A549 (cell line): ENCODE data around the gene SLC10A3. TPM values are rescaled to one million over a fixed set of nuclear protein-coding genes. Genes with fewer than 3 reads are reported as not detected.

Source experiments
- ATAC-seq, 2 experiments: fragments of 200-7000 bp in 1 of 2; fragments of >200 bp in 1 of 2; cut with Nextera tagmentation in 1 of 2; cut with Tn5 transposase in 1 of 2; 3 replicates each; pipeline versions ENCODE4 v1.8.0 to v1.9.1; 2018 to 2020; ENCODE audit warnings: mild to moderate bottlenecking in 1 of 2, moderate library complexity in 1 of 2
- CTCF ChIA-PET: fragments of 300-600 bp; sonication (Branson Sonifier 250); formaldehyde crosslinking; extraction: SDS; loops from one replicate; lab custom pipeline; 2021; ENCODE audit warnings: antibody characterized with exemption, inconsistent platforms; lab: Yijun Ruan, JAX
- POLR2A ChIA-PET: fragments of 350-600 bp; formaldehyde crosslinking; extraction: SDS; loops from one replicate; lab custom pipeline; 2021; ENCODE audit warnings: antibody characterized with exemption, inconsistent platforms; lab: Yijun Ruan, JAX
- DNase-seq, 2 experiments: peaks; one replicate each; pipeline versions ENCODE4 v3.0.0 to v3.0.0-alpha.2; 2011 to 2016; ENCODE audit warnings: low read depth in 1 of 2, low spot score in 1 of 2
- FAIRE-seq: peaks from 2 replicates; lab custom pipeline; 2011; peaks lifted over from hg19 to GRCh38; lab: Jason Lieb, UNC
- H3K27ac ChIP-seq, 2 experiments: fragments of >200 bp; sonication (Bioruptor Twin); formaldehyde crosslinking; 3 replicates each; pipeline ENCODE4 v1.5.1; 2016 to 2017
- H3K4me1 ChIP-seq: fragments of >200 bp; sonication (Bioruptor Twin); formaldehyde crosslinking; 3 replicates; pipeline ENCODE4 v1.6.1; 2016
- H3K4me2 ChIP-seq: fragments of >200 bp; sonication (Bioruptor Twin); formaldehyde crosslinking; 3 replicates; pipeline ENCODE4 v1.6.1; 2016
- H3K4me3 ChIP-seq: fragments of >200 bp; sonication (Bioruptor Twin); formaldehyde crosslinking; 3 replicates; pipeline ENCODE4 v1.5.1; 2016
- H3K9me3 ChIP-seq: fragments of >200 bp; sonication (Bioruptor Twin); formaldehyde crosslinking; 3 replicates; pipeline ENCODE4 v1.6.1; 2016
- CBX2 ChIP-seq: fragments of 200-600 bp; sonication (generic); IDR thresholded peaks from 2 replicates; pipeline ENCODE4 v1.6.1; 2016; ENCODE audit warnings: low read depth, mild to moderate bottlenecking, borderline replicate concordance
- CBX8 ChIP-seq: fragments of 200-600 bp; sonication (generic); IDR thresholded peaks from 2 replicates; pipeline ENCODE4 v1.6.1; 2016
- CEBPB ChIP-seq, 2 experiments: fragments of >200 bp in 1 of 2; sonication (Bioruptor Twin) in 1 of 2; formaldehyde crosslinking in 1 of 2; IDR thresholded peaks; 2 replicates each; pipeline ENCODE4 v1.6.1; 2012 to 2016
- EHF ChIP-seq: fragments of 250-450 bp; sonication (Bioruptor Pico); IDR thresholded peaks from 2 replicates; pipeline ENCODE4 v1.5.0; 2020; ENCODE audit warnings: mild to moderate bottlenecking
- EP300 ChIP-seq, 2 experiments: fragments of >200 bp; sonication (Bioruptor Twin); formaldehyde crosslinking; IDR thresholded peaks; 2 replicates in 1 of 2; 3 replicates in 1 of 2; pipeline ENCODE4 v1.6.1; 2016 to 2017
- ESRRA ChIP-seq: fragments of 150-350 bp; IDR thresholded peaks from 2 replicates; pipeline ENCODE4 v1.6.1; 2014; ENCODE audit warnings: mild to moderate bottlenecking, low read length, borderline replicate concordance
- FOSB ChIP-seq: fragments of 250-450 bp; sonication (Bioruptor Pico); IDR thresholded peaks from 2 replicates; pipeline ENCODE4 v1.5.0; 2020; ENCODE audit warnings: mild to moderate bottlenecking, moderate library complexity
- FOSL2 ChIP-seq, 2 experiments: fragments of 450-650 bp in 1 of 2; fragments of >200 bp in 1 of 2; sonication (Bioruptor Twin) in 1 of 2; formaldehyde crosslinking; IDR thresholded peaks; 2 replicates each; pipeline versions ENCODE4 v1.5.0 to v1.6.1; 2016 to 2020; ENCODE audit warnings: mild to moderate bottlenecking in 1 of 2, moderate library complexity in 1 of 2
- FOXS1 ChIP-seq: fragments of 250-450 bp; sonication (Bioruptor Pico); IDR thresholded peaks from 2 replicates; pipeline ENCODE4 v1.5.0; 2020; ENCODE audit warnings: mild to moderate bottlenecking, moderate library complexity
- HDAC2 ChIP-seq: fragments of 200-600 bp; sonication (generic); IDR thresholded peaks from 2 replicates; pipeline ENCODE4 v1.6.1; 2016
- HEYL ChIP-seq: fragments of 250-450 bp; sonication (Bioruptor Pico); IDR thresholded peaks from 2 replicates; pipeline ENCODE4 v1.8.0; 2021; ENCODE audit warnings: mild to moderate bottlenecking, moderate library complexity
- HOXB13 ChIP-seq: fragments of 250-450 bp; sonication (Bioruptor Pico); IDR thresholded peaks from 2 replicates; pipeline ENCODE4 v1.5.0; 2020; ENCODE audit warnings: low read depth, mild to moderate bottlenecking, moderate library complexity
- HOXB5 ChIP-seq: fragments of 250-450 bp; sonication (Bioruptor Pico); IDR thresholded peaks from 2 replicates; pipeline ENCODE4 v1.5.0; 2020; ENCODE audit warnings: mild to moderate bottlenecking, moderate library complexity
- JUN ChIP-seq, 2 experiments: fragments of >200 bp; sonication (Bioruptor Twin); formaldehyde crosslinking; IDR thresholded peaks; 2 replicates in 1 of 2; 3 replicates in 1 of 2; pipeline ENCODE4 v1.6.1; 2016 to 2017
- KDM1A ChIP-seq: fragments of 200-600 bp; sonication (generic); IDR thresholded peaks from 2 replicates; pipeline ENCODE4 v1.6.1; 2016; ENCODE audit warnings: low read depth, mild to moderate bottlenecking
- KDM5A ChIP-seq: fragments of 200-600 bp; sonication (generic); IDR thresholded peaks from 2 replicates; pipeline ENCODE4 v1.6.1; 2016; ENCODE audit warnings: antibody characterized with exemption, mild to moderate bottlenecking
- MYC ChIP-seq: IDR thresholded peaks from 2 replicates; pipeline ENCODE4 v1.6.1; 2012; ENCODE audit warnings: mild to moderate bottlenecking, inconsistent platforms, low read length, improper control_type of control experiment, borderline replicate concordance
- NR3C1 ChIP-seq: fragments of >200 bp; sonication (Bioruptor Twin); formaldehyde crosslinking; IDR thresholded peaks from 3 replicates; pipeline ENCODE4 v1.6.1; 2017
- PHF8 ChIP-seq: fragments of 200-600 bp; sonication (generic); IDR thresholded peaks from 2 replicates; pipeline ENCODE4 v1.6.1; 2016; ENCODE audit warnings: low read depth, mild to moderate bottlenecking, antibody characterized with exemption, moderate library complexity, borderline replicate concordance
- POLR2A ChIP-seq: IDR thresholded peaks from 2 replicates; pipeline ENCODE4 v1.6.1; 2012; ENCODE audit warnings: mild to moderate bottlenecking, low read length
- RFX5 ChIP-seq: fragments of 450-650 bp; IDR thresholded peaks from 2 replicates; pipeline ENCODE4 v1.7.1; 2014; ENCODE audit warnings: antibody characterized with exemption, mild to moderate bottlenecking, moderate library complexity
- RNF2 ChIP-seq: fragments of 200-600 bp; sonication (generic); IDR thresholded peaks from 2 replicates; pipeline ENCODE4 v1.6.1; 2016; ENCODE audit warnings: low read depth, mild to moderate bottlenecking, antibody characterized with exemption, moderate library complexity, borderline replicate concordance
- TFCP2L1 ChIP-seq: fragments of 250-450 bp; sonication (Bioruptor Pico); IDR thresholded peaks from 2 replicates; pipeline ENCODE4 v1.5.0; 2021; ENCODE audit warnings: mild to moderate bottlenecking
- TP53 ChIP-seq: fragments of 250-450 bp; sonication (Bioruptor Pico); IDR thresholded peaks from 2 replicates; pipeline ENCODE4 v1.5.0; 2021; ENCODE audit warnings: mild to moderate bottlenecking, moderate library complexity
- ZSCAN20 ChIP-seq: fragments of 250-450 bp; sonication (Bioruptor Pico); IDR thresholded peaks from 2 replicates; pipeline ENCODE4 v1.8.0; 2022; ENCODE audit warnings: mild to moderate bottlenecking, moderate library complexity
- WGBS: methylation state at CpG from one replicate; pipeline ENCODE4 v1.1.6; 2017; ENCODE audit errors: missing lambda C conversion rate; 5-methylcytosine and 5-hydroxymethylcytosine counted together
- polyA plus RNA-seq, 4 experiments: library from polyadenylated mRNA; depleted of rRNA in 3 of 4; stranded (reverse); fragments of >200 nt; fragmentation: RNase III in 1 of 4; extraction: RNeasy Plus Mini Kit Qiagen cat#74134 plus additional on column Dnase treatment in 1 of 4; gene quantifications; 2 replicates in 3 of 4; 3 replicates in 1 of 4; pipeline ENCODE4 v1.2.3, GENCODE V29; 2011 to 2017
- TF ChIP-seq, protein P1 (sequence below): fragments of 150-350 bp; IDR thresholded peaks from 2 replicates; pipeline ENCODE4 v1.6.1; 2014; ENCODE audit warnings: low read depth, mild to moderate bottlenecking, low read length
- TF ChIP-seq, protein P2 (sequence below): fragments of >200 bp; sonication (Bioruptor Twin); formaldehyde crosslinking; IDR thresholded peaks from 2 replicates; pipeline ENCODE4 v1.6.1; 2016
- TF ChIP-seq, protein P3 (sequence below): fragments of 450-650 bp; IDR thresholded peaks from 2 replicates; pipeline ENCODE4 v1.6.1; 2014; ENCODE audit warnings: antibody characterized with exemption
- TF ChIP-seq, protein P4 (sequence below): IDR thresholded peaks from 2 replicates; pipeline ENCODE4 v1.6.1; 2012
- TF ChIP-seq, protein P5 (sequence below): fragments of 250-450 bp; sonication (Bioruptor Pico); IDR thresholded peaks from 2 replicates; pipeline ENCODE4 v1.5.0; 2020; ENCODE audit warnings: low read depth, mild to moderate bottlenecking, moderate library complexity
- TF ChIP-seq, protein P6 (sequence below): IDR thresholded peaks from 2 replicates; pipeline ENCODE4 v1.6.1; 2012; ENCODE audit warnings: low read depth, borderline replicate concordance

Gene SLC10A3
- polyA plus RNA-seq, 2 of the 4 experiments (the other 2 are of a cell fraction), result 9.0 to 21.7 TPM

DNA sequence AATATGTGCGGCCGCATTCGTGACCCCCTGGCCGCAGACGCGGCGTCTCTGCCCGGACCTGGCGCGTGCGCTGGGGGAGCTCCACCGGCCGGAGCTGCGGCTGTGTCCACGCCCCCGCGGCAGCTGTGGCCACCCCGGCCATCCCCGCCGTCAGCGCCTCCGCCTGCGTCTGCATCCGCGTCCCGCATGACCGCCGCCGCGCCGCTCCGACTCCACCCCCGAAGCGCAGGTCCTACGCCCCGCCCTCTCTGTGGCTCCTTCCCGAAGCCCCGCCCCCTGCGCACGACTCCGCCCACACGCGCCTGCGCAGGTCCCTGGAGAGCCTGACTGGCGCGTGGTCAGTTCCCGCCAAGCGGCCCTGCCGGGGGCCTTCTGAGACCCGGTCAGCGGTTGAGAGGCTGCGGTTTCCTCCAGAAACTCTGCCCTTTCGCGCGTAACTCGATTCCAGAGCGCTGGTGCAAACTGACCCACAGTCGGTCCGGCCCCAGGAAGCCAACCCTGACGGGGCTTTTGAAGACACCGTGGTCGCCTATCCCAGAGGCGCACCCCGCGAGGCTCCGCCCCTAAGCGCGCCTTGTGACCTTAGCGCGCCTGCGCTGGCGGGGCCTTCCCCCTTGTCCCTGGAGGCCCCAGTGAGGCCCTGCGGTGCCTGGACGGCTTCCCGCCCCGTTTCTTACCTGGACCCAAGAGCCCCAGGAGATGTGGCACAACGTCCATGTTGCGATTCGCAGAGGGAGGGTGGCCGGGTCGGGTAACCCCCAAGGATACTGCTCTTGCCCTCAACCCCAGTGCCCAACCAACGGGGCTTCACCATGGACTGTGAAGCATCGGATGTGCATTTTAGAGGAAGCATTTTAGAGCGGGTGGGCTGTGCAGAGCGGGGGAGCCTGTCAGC, 11.5 kb downstream of the SLC10A3 start, which contains the start of gene LAGE3:
TSS of gene LAGE3 (minus strand) at position 554 of the 895 bp plus-strand sequence. CDS start at position 188, 366 bp downstream.
- H3K9me3 ChIP-seq, result no peaks in the 10 kb centered on the region
- peak within 1 kb of the TSS; percentile 71 to 91 for H3K27ac ChIP-seq
- peak; percentile 73; the same call in 1 of the 2 replicates for TF ChIP-seq MYC
- TF ChIP-seq, protein P1, sequence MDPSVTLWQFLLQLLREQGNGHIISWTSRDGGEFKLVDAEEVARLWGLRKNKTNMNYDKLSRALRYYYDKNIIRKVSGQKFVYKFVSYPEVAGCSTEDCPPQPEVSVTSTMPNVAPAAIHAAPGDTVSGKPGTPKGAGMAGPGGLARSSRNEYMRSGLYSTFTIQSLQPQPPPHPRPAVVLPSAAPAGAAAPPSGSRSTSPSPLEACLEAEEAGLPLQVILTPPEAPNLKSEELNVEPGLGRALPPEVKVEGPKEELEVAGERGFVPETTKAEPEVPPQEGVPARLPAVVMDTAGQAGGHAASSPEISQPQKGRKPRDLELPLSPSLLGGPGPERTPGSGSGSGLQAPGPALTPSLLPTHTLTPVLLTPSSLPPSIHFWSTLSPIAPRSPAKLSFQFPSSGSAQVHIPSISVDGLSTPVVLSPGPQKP, result no peak
- no peak for TF ChIP-seq KDM1A
- TF ChIP-seq, protein P2, sequence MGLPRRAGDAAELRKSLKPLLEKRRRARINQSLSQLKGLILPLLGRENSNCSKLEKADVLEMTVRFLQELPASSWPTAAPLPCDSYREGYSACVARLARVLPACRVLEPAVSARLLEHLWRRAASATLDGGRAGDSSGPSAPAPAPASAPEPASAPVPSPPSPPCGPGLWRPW, result no peak
- TF ChIP-seq FOSB (CRISPR knock-in tag), result no peak
- no peak for TF ChIP-seq HDAC2
- no peak for TF ChIP-seq KDM5A
- TF ChIP-seq TP53, result 0 out of 2 replicates have a peak, but pooled peaks have one; percentile 73
- peak; percentile 83; the same call in 1 of the 2 replicates for TF ChIP-seq HOXB13 (CRISPR knock-in tag)
- TF ChIP-seq POLR2A, result peak; percentile 66
- TF ChIP-seq, protein P3, sequence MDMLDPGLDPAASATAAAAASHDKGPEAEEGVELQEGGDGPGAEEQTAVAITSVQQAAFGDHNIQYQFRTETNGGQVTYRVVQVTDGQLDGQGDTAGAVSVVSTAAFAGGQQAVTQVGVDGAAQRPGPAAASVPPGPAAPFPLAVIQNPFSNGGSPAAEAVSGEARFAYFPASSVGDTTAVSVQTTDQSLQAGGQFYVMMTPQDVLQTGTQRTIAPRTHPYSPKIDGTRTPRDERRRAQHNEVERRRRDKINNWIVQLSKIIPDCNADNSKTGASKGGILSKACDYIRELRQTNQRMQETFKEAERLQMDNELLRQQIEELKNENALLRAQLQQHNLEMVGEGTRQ, result peak; percentile 48
- 0 out of 2 replicates have a peak, but pooled peaks have one; percentile 36 for TF ChIP-seq PHF8
- TF ChIP-seq, protein P4, sequence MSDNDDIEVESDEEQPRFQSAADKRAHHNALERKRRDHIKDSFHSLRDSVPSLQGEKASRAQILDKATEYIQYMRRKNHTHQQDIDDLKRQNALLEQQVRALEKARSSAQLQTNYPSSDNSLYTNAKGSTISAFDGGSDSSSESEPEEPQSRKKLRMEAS, result peak; percentile 100
- TF ChIP-seq, protein P5, sequence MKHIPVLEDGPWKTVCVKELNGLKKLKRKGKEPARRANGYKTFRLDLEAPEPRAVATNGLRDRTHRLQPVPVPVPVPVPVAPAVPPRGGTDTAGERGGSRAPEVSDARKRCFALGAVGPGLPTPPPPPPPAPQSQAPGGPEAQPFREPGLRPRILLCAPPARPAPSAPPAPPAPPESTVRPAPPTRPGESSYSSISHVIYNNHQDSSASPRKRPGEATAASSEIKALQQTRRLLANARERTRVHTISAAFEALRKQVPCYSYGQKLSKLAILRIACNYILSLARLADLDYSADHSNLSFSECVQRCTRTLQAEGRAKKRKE (CRISPR knock-in tag), result peak; percentile 80; the same call in 1 of the 2 replicates
- no peak for TF ChIP-seq ESRRA
- no peak for TF ChIP-seq CEBPB (IDR thresholded peaks at IDR 0.05)
- TF ChIP-seq HOXB5 (CRISPR knock-in tag), result peak; percentile 83
- peak in 1 of 2 experiments; percentile 73; a peak in 4 of 5 replicates for TF ChIP-seq JUN (IDR thresholded peaks at IDR 0.05)
- no peak for TF ChIP-seq FOSL2 (IDR thresholded peaks at IDR 0.05)
- TF ChIP-seq FOSL2 (CRISPR knock-in tag; IDR thresholded peaks at IDR 0.05), result no peak
- TF ChIP-seq TFCP2L1, result peak; percentile 66; the same call in 1 of the 2 replicates
- TF ChIP-seq RNF2, result 0 out of 2 replicates have a peak, but pooled peaks have one; percentile 64
- TF ChIP-seq ZSCAN20 (CRISPR knock-in tag), result no peak
- 0 out of 2 replicates have a peak, but pooled peaks have one; percentile 55 for TF ChIP-seq EHF (CRISPR knock-in tag)
- TF ChIP-seq EP300 (IDR thresholded peaks at IDR 0.05), result no peak
- no peak for TF ChIP-seq CBX8
- no peak for TF ChIP-seq CBX2
- no peak; the same call in 1 of the 2 replicates for TF ChIP-seq HEYL (CRISPR knock-in tag)
- no peak for TF ChIP-seq RFX5
- peak; percentile 73 for TF ChIP-seq FOXS1 (CRISPR knock-in tag)
- TF ChIP-seq NR3C1, result no peak
- TF ChIP-seq, protein P6, sequence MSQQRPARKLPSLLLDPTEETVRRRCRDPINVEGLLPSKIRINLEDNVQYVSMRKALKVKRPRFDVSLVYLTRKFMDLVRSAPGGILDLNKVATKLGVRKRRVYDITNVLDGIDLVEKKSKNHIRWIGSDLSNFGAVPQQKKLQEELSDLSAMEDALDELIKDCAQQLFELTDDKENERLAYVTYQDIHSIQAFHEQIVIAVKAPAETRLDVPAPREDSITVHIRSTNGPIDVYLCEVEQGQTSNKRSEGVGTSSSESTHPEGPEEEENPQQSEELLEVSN, result peak; percentile 100
- H3K4me3 ChIP-seq, result peak within 1 kb of the TSS; percentile 83
- ChIA-PET POLR2A (interaction anchor here (0.5 to 1.3 kb wide), 4 partner anchors 11 to 762 kb away, joined by 3 to 8 read pairs (median 4); partner anchors contain the start of gene SLC10A3), CTCF (interaction anchor here (1.8 kb wide), 1 partner anchor 11 kb away, joined by 6 read pairs; the partner anchor contains the start of gene SLC10A3)
- FAIRE-seq, result peak; percentile 43
- peaks cover 5% of the 10 kb centered on the region; the same call in 1 of the 3 replicates for H3K4me1 ChIP-seq
- H3K4me2 ChIP-seq, result peak within 1 kb of the TSS; percentile 97
- peak; percentile 88 to 93 for ATAC-seq
- WGBS, result 47% methylated on average over 8 of the region's 85 CpGs
- DNase-seq, result peak; percentile 83 to 94
